ENCODE measurements around the gene PSMD3. TPM values are rescaled to one million over a fixed set of nuclear protein-coding genes. Genes with fewer than 3 reads are reported as not detected.

Gene PSMD3
- total RNA-seq, 1 donor from 2014 or later = 93.1 TPM

GRCh38 chr17:40033339-40033738 is 52.7 kb downstream of the PSMD3 start:
- H3K36me3 ChIP-seq = peaks cover 71 to 82% of the 10 kb centered on the region in 2 donors
- TF ChIP-seq, protein P1, sequence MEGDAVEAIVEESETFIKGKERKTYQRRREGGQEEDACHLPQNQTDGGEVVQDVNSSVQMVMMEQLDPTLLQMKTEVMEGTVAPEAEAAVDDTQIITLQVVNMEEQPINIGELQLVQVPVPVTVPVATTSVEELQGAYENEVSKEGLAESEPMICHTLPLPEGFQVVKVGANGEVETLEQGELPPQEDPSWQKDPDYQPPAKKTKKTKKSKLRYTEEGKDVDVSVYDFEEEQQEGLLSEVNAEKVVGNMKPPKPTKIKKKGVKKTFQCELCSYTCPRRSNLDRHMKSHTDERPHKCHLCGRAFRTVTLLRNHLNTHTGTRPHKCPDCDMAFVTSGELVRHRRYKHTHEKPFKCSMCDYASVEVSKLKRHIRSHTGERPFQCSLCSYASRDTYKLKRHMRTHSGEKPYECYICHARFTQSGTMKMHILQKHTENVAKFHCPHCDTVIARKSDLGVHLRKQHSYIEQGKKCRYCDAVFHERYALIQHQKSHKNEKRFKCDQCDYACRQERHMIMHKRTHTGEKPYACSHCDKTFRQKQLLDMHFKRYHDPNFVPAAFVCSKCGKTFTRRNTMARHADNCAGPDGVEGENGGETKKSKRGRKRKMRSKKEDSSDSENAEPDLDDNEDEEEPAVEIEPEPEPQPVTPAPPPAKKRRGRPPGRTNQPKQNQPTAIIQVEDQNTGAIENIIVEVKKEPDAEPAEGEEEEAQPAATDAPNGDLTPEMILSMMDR (IDR thresholded peaks at IDR 0.05) = no peak
- H3K4me1 ChIP-seq = no peaks in the 10 kb centered on the region
- no peaks in the 10 kb centered on the region for H3K9me3 ChIP-seq
- no peak overlapping the region for H3K4me3 ChIP-seq
- no peaks in the 10 kb centered on the region for H3K27me3 ChIP-seq
- no peak overlapping the region for H3K27ac ChIP-seq
- no peak for DNase-seq (ENCODE audit: low spot score in 2 of 2)
- intact Hi-C loops (cut with DNase I) = no loop called here

DNA sequence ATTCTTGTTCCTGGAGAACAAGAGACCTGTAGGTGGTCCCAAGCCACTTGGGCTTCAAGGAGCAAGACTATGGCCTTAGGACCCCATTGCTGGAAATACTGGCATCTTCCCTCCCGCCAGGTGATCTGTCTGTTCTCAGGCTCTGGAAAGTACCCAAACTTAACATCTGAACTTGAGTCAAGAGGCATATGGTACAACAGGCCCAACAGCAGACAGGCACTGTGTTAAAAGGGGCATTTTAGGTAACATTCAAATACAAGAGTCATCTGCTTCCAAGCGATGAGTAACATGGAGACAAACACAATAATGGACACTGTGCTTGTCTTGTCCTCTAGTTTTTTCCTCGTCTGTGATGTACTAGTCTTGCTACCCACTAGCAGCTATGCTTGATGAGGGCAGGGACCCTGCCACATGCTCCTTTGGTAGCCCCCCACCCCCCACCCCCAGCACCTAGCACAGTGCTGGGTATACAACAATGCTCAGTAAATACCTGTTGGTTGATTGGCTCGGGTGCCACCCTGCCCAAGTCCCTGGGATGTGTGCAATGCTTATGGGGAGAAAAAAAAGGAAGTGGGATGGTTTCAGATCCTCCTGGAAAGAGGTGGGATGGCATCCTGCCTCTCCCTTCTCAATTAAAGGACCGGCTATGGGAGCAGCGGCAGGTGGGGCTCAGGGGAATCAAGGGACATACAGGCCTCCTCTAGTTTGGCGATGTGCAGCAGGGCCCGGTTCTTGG is 54.0 kb downstream of the PSMD3 start:
- intact Hi-C loops (cut with DNase I) = no loop called here
- Histone ChIP-seq H3K27ac (no peak overlapping the region), H3K9me3 (no peaks in the 10 kb centered on the region), H3K4me1 (peaks cover 0 to 7% of the 10 kb centered on the region in 2 donors), H3K27me3 (no peaks in the 10 kb centered on the region), H3K36me3 (peaks cover 59 to 69% of the 10 kb centered on the region in 2 donors), H3K4me3 (no peak overlapping the region)
- DNase-seq (ENCODE audit: low spot score in 2 of 2) = no peak
- TF ChIP-seq, protein P1 (IDR thresholded peaks at IDR 0.05) = no peak

- H3K36me3 ChIP-seq = peaks cover 53 to 64% of the 10 kb centered on the region in 2 donors
- H3K9me3 ChIP-seq = no peaks in the 10 kb centered on the region
- TF ChIP-seq, protein P1 (IDR thresholded peaks at IDR 0.05) = peak in 1 of 3 experiments; percentile 25
- no peak overlapping the region for H3K27ac ChIP-seq
- no peak for DNase-seq (ENCODE audit: low spot score in 2 of 2)
- no peaks in the 10 kb centered on the region for H3K27me3 ChIP-seq
- intact Hi-C loops (cut with DNase I) = no loop called here
- H3K4me1 ChIP-seq = peaks cover 0 to 7% of the 10 kb centered on the region in 2 donors
- H3K4me3 ChIP-seq = no peak overlapping the region
These were observed 54.6 kb downstream of the PSMD3 start for GRCh38 chr17:40035162-40035559.

DNA sequence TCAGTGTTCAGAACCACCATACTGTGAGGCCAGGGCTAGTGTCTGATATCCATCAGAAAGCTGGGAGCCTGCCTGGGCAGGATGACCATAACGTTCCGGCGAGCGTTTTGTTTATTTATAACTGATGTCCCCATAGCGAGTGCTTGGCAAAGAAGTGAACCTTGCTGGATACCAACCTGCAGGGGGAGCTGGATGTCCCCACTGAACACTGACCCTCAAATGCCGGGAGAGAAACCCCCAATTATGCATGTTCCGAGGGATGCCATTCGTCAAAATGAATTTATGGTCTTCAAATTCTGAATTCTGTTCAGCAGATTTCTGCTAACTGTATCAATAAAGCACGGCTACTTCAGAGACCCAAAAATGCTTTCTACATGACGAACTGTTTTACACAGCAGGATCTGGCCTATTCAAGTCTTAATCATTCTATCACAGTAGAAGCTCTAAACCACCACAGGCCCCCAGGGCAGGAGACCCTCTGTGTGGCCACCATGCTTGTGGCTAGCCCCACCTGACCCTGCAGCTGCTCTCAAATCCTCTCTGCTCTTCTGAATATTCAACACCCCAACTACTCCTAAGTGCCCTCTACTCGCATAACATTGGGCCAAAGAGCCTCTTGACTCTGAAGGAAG is 58.4 kb downstream of the PSMD3 start:
- peak overlapping the region; percentile 70 to 73 for H3K27ac ChIP-seq
- no peak overlapping the region for H3K4me3 ChIP-seq
- H3K9me3 ChIP-seq = no peaks in the 10 kb centered on the region
- H3K36me3 ChIP-seq = peaks cover 18 to 36% of the 10 kb centered on the region in 2 donors
- no peaks in the 10 kb centered on the region for H3K27me3 ChIP-seq
- TF ChIP-seq, protein P1 (IDR thresholded peaks at IDR 0.05) = peak; percentile 68 to 81 (median 71)
- intact Hi-C loops (cut with DNase I) = loop anchor here (2.0 kb wide), 1 partner anchor 16 kb away; the partner anchor contains the start of gene MED24
- DNase-seq (ENCODE audit: low spot score in 2 of 2) = peak in 1 of 2 donors; percentile 88
- H3K4me1 ChIP-seq = peaks cover 0 to 7% of the 10 kb centered on the region in 2 donors

DNA sequence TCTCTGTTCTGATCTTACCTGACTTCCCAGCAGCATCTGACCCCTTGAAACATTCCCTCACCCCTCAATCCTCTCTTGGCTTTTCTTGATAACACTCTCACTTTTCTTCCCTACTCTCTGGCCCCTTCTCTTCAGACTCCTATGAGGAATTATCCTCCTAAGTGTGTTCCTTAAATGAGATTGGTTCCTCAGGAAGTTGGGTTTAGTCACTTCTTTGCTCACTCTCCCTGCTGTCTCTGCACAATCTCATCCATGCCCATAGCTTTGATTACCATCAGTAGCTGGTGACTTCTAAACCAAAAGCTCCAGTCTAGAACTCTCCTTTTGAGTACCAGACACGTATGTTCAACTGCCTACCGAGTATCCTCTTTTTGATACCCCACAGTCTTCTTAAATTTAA is 60.6 kb downstream of the PSMD3 start:
- Histone ChIP-seq H3K27me3 (no peaks in the 10 kb centered on the region), H3K9me3 (no peaks in the 10 kb centered on the region), H3K4me3 (no peak overlapping the region), H3K4me1 (peaks cover 0 to 7% of the 10 kb centered on the region in 2 donors), H3K27ac (no peak overlapping the region), H3K36me3 (peaks cover 15 to 29% of the 10 kb centered on the region in 2 donors)
- intact Hi-C loops (cut with DNase I) = no loop called here
- no peak for DNase-seq (ENCODE audit: low spot score in 2 of 2)
- TF ChIP-seq, protein P1 (IDR thresholded peaks at IDR 0.05) = no peak

Other genes starting within 250 kb of the PSMD3 start
- 1.6 TPM for gene GRB7, start 242.9 kb upstream of the PSMD3 start, total RNA-seq
- 1.5 TPM for gene IKZF3, start 116.5 kb upstream of the PSMD3 start, total RNA-seq
- gene ZPBP2, start 112.6 kb upstream of the PSMD3 start, total RNA-seq = not detected
- gene GSDMB, start 62.2 kb upstream of the PSMD3 start, total RNA-seq = 6.9 TPM
- 32.2 TPM for gene ORMDL3, start 53.2 kb upstream of the PSMD3 start, total RNA-seq
- not detected for gene LRRC3C, start 53.1 kb upstream of the PSMD3 start, total RNA-seq
- gene GSDMA, start 17.8 kb upstream of the PSMD3 start, total RNA-seq = not detected
- 0.43 TPM for gene CSF3, start 34.6 kb downstream of the PSMD3 start, total RNA-seq
- 176 TPM for gene MED24, start 73.6 kb downstream of the PSMD3 start, total RNA-seq
- 35.4 TPM for gene THRA, start 82.2 kb downstream of the PSMD3 start, total RNA-seq
- gene NR1D1, start 119.8 kb downstream of the PSMD3 start, total RNA-seq = 0.43 TPM
- 82.5 TPM for gene MSL1, start 141.2 kb downstream of the PSMD3 start, total RNA-seq
- gene CASC3, start 159.7 kb downstream of the PSMD3 start, total RNA-seq = 48.9 TPM
- 8.7 TPM for gene RAPGEFL1, start 196.7 kb downstream of the PSMD3 start, total RNA-seq
- gene WIPF2, start 238.5 kb downstream of the PSMD3 start, total RNA-seq = 11.2 TPM